Thymus (tissue), 11 donors: ENCODE measurements around the gene HDHD5. TPM values are rescaled to one million over a fixed set of nuclear protein-coding genes. Genes with fewer than 3 reads are reported as not detected.

Experiments used
- DNase-seq, 9 donors: peaks; one replicate each; pipeline ENCODE4 v3.0.0-alpha.2; 2013; ENCODE audit warnings: low spot score in 9 of 9, low read depth in 6 of 9, missing footprints in 1 of 9
- H3K27ac ChIP-seq, 2 donors: one replicate each; pipeline ENCODE4 v1.5.1; 2013; ENCODE audit warnings: control low read depth in 1 of 2, low read depth in 1 of 2, low read length in 1 of 2, mild to moderate bottlenecking in 1 of 2, moderate library complexity in 1 of 2
- H3K27me3 ChIP-seq, 2 donors: one replicate each; pipeline ENCODE4 v1.5.1; 2013; ENCODE audit warnings: low read length in 1 of 2; ENCODE audit not compliant: control insufficient read depth in 2 of 2, insufficient read depth in 1 of 2
- H3K36me3 ChIP-seq, 2 donors: one replicate each; pipeline ENCODE4 v1.5.1; 2013; ENCODE audit warnings: low read length in 1 of 2, mild to moderate bottlenecking in 1 of 2, moderate library complexity in 1 of 2; ENCODE audit not compliant: control insufficient read depth in 2 of 2, insufficient read depth in 2 of 2
- H3K4me1 ChIP-seq, 2 donors: one replicate each; pipeline ENCODE4 v1.5.1; 2013; ENCODE audit warnings: low read length in 2 of 2; ENCODE audit not compliant: control insufficient read depth in 2 of 2, insufficient read depth in 2 of 2
- H3K4me3 ChIP-seq, 2 donors: one replicate each; pipeline ENCODE4 v1.5.1; 2013; ENCODE audit warnings: low read length in 2 of 2, control low read depth in 1 of 2, mild to moderate bottlenecking in 1 of 2
- H3K9me3 ChIP-seq, 2 donors: one replicate each; pipeline ENCODE4 v1.5.1; 2013; ENCODE audit warnings: low read length in 1 of 2, mild to moderate bottlenecking in 1 of 2; ENCODE audit not compliant: control insufficient read depth in 2 of 2, insufficient read depth in 1 of 2
- WGBS: extraction: QIAGEN DNeasy Blood & Tissue Kit; methylation state at CpG from one replicate; pipeline ENCODE4 v1.1.7; 2013; 5-methylcytosine and 5-hydroxymethylcytosine counted together
- polyA plus RNA-seq: library from polyadenylated mRNA; stranded (reverse); fragments of 200-250 nt; gene quantifications from one replicate; pipeline ENCODE4 v1.2.3, GENCODE V29; 2013
- total RNA-seq: library from RNA; stranded (reverse); fragments of 120-200 nt; gene quantifications from one replicate; pipeline ENCODE4 v1.2.4, GENCODE V29; 2013
- donor health status: healthy.

HDHD5 gene
- total and polyA plus RNA-seq, 2 donors = 30.7 to 31.3 TPM

- peaks cover 0 to 5% of the 10 kb centered on the region in 2 donors for H3K4me1 ChIP-seq
- no peak overlapping the region for H3K4me3 ChIP-seq
- H3K27ac ChIP-seq = no peak overlapping the region
- no peaks in the 10 kb centered on the region for H3K27me3 ChIP-seq
- 38% methylated on average over 15 of the region's 15 CpGs for WGBS
- no peaks in the 10 kb centered on the region for H3K9me3 ChIP-seq
- DNase-seq = no peak
- H3K36me3 ChIP-seq = peaks cover 74 to 90% of the 10 kb centered on the region in 2 donors
Observed at GRCh38 chr22:17106785-17107546, 52.1 kb downstream of the HDHD5 start.

GRCh38 chr22:17106161-17106784, 52.8 kb downstream of the HDHD5 start:
- peaks cover 0 to 9% of the 10 kb centered on the region in 2 donors for H3K4me1 ChIP-seq
- H3K27ac ChIP-seq = no peak overlapping the region
- no peak overlapping the region for H3K4me3 ChIP-seq
- peaks cover 79 to 90% of the 10 kb centered on the region in 2 donors for H3K36me3 ChIP-seq
- H3K9me3 ChIP-seq = no peaks in the 10 kb centered on the region
- 87% methylated on average over 12 of the region's 12 CpGs for WGBS
- no peaks in the 10 kb centered on the region for H3K27me3 ChIP-seq
- DNase-seq = no peak

- H3K4me1 ChIP-seq = peaks cover 0 to 14% of the 10 kb centered on the region in 2 donors
- H3K9me3 ChIP-seq = no peaks in the 10 kb centered on the region
- H3K27ac ChIP-seq = no peak overlapping the region
- H3K4me3 ChIP-seq = no peak overlapping the region
- peaks cover 85 to 92% of the 10 kb centered on the region in 2 donors for H3K36me3 ChIP-seq
- 93% methylated on average over 22 of the region's 22 CpGs for WGBS
- no peaks in the 10 kb centered on the region for H3K27me3 ChIP-seq
- no peak for DNase-seq
Observed at GRCh38 chr22:17105143-17106129, 53.6 kb downstream of the HDHD5 start.

GRCh38 chr22:17104336-17104935, 54.6 kb downstream of the HDHD5 start:
- Histone ChIP-seq H3K27me3 (no peaks in the 10 kb centered on the region), H3K9me3 (no peaks in the 10 kb centered on the region), H3K36me3 (peaks cover 88 to 95% of the 10 kb centered on the region in 2 donors), H3K4me3 (no peak overlapping the region), H3K27ac (no peak overlapping the region), H3K4me1 (peaks cover 8 to 22% of the 10 kb centered on the region in 2 donors)
- WGBS = 91% methylated on average over 14 of the region's 14 CpGs
- DNase-seq = no peak

DNA sequence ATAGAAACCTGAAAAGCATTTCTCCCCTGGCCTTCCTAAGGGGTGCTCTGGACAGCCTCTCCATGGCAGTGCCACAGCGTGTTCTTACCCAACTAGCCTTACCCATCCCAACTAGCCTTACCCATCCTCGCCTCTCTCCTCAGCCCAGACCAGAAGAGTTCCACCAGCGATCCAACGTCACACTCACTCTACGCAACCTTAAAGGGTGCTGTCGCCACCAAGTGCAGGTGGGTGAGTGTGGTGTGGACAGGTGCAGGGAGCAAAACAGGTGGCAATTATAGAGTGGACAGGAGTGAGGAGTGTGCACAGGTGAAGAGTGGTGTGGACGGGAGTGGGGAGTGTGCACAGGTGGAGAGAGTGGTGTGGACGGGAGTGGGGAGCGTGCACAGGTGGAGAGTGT, 55.7 kb downstream of the HDHD5 start:
- Histone ChIP-seq H3K27me3 (no peaks in the 10 kb centered on the region), H3K36me3 (peaks cover 86 to 95% of the 10 kb centered on the region in 2 donors), H3K4me1 (peaks cover 18 to 33% of the 10 kb centered on the region in 2 donors), H3K27ac (no peak overlapping the region), H3K9me3 (no peaks in the 10 kb centered on the region), H3K4me3 (no peak overlapping the region)
- 98% methylated on average over 9 of the region's 9 CpGs for WGBS
- DNase-seq = no peak

GRCh38 chr22:17102297-17102667, 56.8 kb downstream of the HDHD5 start:
- H3K27me3 ChIP-seq = no peaks in the 10 kb centered on the region
- peaks cover 28 to 43% of the 10 kb centered on the region in 2 donors for H3K4me1 ChIP-seq
- H3K36me3 ChIP-seq = peaks cover 80 to 94% of the 10 kb centered on the region in 2 donors
- 93% methylated on average over 7 of the region's 7 CpGs for WGBS
- H3K27ac ChIP-seq = no peak overlapping the region
- H3K9me3 ChIP-seq = no peaks in the 10 kb centered on the region
- DNase-seq = no peak
- H3K4me3 ChIP-seq = no peak overlapping the region

DNA sequence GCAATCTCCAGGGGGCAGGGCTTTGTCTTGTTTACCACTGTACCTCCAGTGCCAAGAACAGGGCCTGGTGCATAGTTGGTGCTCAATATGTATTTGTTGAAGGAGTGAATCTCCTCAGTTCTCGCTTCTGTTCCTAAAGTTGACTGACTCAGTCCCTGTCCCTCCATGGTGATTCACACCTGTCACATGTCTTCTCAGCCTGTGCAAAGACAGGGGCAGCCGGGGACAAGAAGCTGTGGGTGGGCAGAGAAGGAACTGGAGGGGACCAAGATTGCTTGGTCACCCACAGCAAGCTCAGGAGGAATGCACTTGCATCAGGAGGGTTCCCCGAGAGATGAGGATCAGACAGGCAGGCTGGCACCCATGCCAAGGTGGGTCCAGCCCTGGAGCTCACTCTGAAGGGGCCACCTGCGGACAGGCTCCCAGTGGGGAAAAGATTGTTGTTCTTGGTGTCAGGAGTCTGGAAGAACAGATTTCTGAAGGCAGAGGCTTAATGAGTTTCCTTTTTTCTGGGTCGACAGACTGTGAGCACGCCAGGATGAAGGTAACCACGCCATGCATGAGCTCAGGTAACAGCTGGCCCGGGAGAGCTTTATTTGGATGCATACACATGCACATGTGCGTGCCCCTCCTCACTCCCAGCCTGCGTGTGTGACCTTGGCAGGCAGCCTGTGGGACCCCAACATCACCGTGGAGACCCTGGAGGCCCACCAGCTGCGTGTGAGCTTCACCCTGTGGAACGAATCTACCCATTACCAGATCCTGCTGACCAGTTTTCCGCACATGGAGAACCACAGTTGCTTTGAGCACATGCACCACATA, 57.4 kb downstream of the HDHD5 start:
- Histone ChIP-seq H3K9me3 (no peaks in the 10 kb centered on the region), H3K4me1 (peaks cover 28 to 49% of the 10 kb centered on the region in 2 donors), H3K27ac (no peak overlapping the region), H3K27me3 (no peaks in the 10 kb centered on the region), H3K4me3 (no peak overlapping the region), H3K36me3 (peaks cover 74 to 90% of the 10 kb centered on the region in 2 donors)
- DNase-seq = no peak
- 84% methylated on average over 14 of the region's 14 CpGs for WGBS

- DNase-seq = no peak
- WGBS = 62% methylated on average over 6 of the region's 6 CpGs
- Histone ChIP-seq H3K9me3 (no peaks in the 10 kb centered on the region), H3K27me3 (no peaks in the 10 kb centered on the region), H3K4me3 (no peak overlapping the region), H3K27ac (no peak overlapping the region), H3K36me3 (peaks cover 65 to 79% of the 10 kb centered on the region in 2 donors), H3K4me1 (peaks cover 30 to 49% of the 10 kb centered on the region in 2 donors)
Observed at GRCh38 chr22:17100621-17101020, 58.5 kb downstream of the HDHD5 start.
